ENCODE results near the gene SLC43A2. TPM values are rescaled to one million over a fixed set of nuclear protein-coding genes. Genes with fewer than 3 reads are reported as not detected.

Gene SLC43A2
- total and polyA plus RNA-seq, 10 of the 15 experiments (the other 5 are each of a cell fraction or from before 2014, with no cell fraction given) = 0.03 to 14.0 (median 5.3) TPM

DNA sequence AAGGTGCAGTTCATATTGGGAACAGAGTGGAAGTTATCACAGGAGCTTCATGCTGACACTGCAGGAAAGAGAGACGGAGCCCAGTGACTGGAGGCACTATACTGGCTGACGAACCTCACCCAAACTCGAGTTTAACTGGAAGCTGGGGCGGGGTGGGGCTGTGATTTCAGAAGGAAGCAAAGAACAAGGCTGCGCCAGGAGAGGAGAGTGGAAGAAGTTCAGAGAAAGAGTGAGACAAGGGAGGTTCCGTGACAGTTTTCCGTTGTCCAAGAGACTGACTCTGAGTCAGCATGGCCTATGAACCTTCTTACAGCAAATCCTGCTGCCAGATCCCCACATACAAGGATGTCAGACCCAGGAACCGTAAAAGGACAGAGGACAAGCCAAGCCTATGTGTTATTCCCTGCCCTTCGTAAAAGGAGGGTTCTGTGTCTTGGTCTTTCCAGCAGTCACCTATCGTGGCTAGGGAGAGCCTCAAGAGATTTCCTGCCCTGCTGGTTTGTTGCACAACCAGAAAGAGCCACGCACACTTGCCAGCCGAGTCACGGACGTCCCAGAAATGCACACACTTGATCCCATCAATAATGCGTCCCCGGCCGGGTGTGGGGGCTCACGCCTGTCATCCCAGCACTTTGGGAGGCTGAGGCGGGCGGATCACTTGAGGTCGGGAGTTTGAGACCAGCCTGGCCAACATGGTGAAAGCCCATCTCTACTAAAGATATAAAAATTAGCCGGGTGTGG lies 71.1 kb downstream of the SLC43A2 start:
- ChIA-PET POLR2A (no interaction called here), SMC1A (ENCODE audit: uncharacterized antibody, unreplicated experiment) (interaction anchor here (0.7 to 1.4 kb wide), 2 partner anchors 17 to 24 kb away, joined by 3 read pairs; no protein-coding TSS in a partner anchor), CTCF (no interaction called here), RAD21 (ENCODE audit: unreplicated experiment) (interaction anchor here (0.5 kb wide), 1 partner anchor 733 kb away, joined by 4 read pairs; no protein-coding TSS in a partner anchor)
- Histone ChIP-seq H3K36me3 (ENCODE audit: control insufficient read depth in 2 of 2, insufficient read depth in 2 of 2, low read length in 1 of 2) (peaks cover 2 to 9% of the 10 kb centered on the region in 2 experiments; a peak in 3 of 4 replicates), H3K27ac (ENCODE audit: control insufficient read depth, insufficient read depth) (no peak overlapping the region), H3K9ac (ENCODE audit: control insufficient read depth, insufficient read depth, low read length) (no peak overlapping the region), H2AFZ (ENCODE audit: control insufficient read depth, low read depth, low read length) (no peak overlapping the region), H3K79me2 (ENCODE audit: control insufficient read depth, insufficient read depth, low read length) (peaks cover 58% of the 10 kb centered on the region), H3K9me3 (replicated peaks; ENCODE audit: control insufficient read depth, insufficient read depth, low read length) (no peaks in the 10 kb centered on the region), H3K4me3 (no peak overlapping the region), H4K20me1 (ENCODE audit: control insufficient read depth, insufficient read depth) (peaks cover 6% of the 10 kb centered on the region; the same call in 1 of the 2 replicates), H3K4me2 (ENCODE audit: control insufficient read depth, insufficient read depth) (no peak overlapping the region), H3K27me3 (replicated peaks in 1 of 2; ENCODE audit: control insufficient read depth in 2 of 2, insufficient read depth in 2 of 2, low read length in 1 of 2) (no peaks in the 10 kb centered on the region), H3K4me1 (ENCODE audit: control insufficient read depth, insufficient read depth, low read length) (peaks cover 44% of the 10 kb centered on the region)
- no peak for DNase-seq (ENCODE audit: low read depth, low spot score)
- FAIRE-seq = no peak
- intact Hi-C loops (cut with micrococcal nuclease; ENCODE audit: unreplicated experiment) = no loop called here
- in situ Hi-C loops (cut with MboI) = no loop called here
- no peak for ATAC-seq
- BruUV-seq (replicated peaks) = no TSS peak
- TF ChIP-seq POU2F2 (IDR thresholded peaks at IDR 0.05; ENCODE audit: borderline replicate concordance, low read depth, low read length) (no peak), BMI1 (IDR thresholded peaks at IDR 0.05; ENCODE audit: borderline replicate concordance) (no peak), JUND (IDR thresholded peaks at IDR 0.05; ENCODE audit: low read depth, low read length) (no peak), NBN (IDR thresholded peaks at IDR 0.05) (no peak), TBL1XR1 (IDR thresholded peaks at IDR 0.05; ENCODE audit: low read depth, low read length) (no peak), HDAC2 (IDR thresholded peaks at IDR 0.05) (no peak), STAT3 (IDR thresholded peaks at IDR 0.05; ENCODE audit: low read depth, low read length) (no peak), MEF2B (IDR thresholded peaks at IDR 0.05; ENCODE audit: partially characterized antibody, poor library complexity, severe bottlenecking) (no peak), YBX1 (IDR thresholded peaks at IDR 0.05) (no peak), SUPT20H (IDR thresholded peaks at IDR 0.05; ENCODE audit: borderline replicate concordance, control insufficient read depth, low read depth, low read length) (no peak)
- TF ChIP-seq, protein P1, sequence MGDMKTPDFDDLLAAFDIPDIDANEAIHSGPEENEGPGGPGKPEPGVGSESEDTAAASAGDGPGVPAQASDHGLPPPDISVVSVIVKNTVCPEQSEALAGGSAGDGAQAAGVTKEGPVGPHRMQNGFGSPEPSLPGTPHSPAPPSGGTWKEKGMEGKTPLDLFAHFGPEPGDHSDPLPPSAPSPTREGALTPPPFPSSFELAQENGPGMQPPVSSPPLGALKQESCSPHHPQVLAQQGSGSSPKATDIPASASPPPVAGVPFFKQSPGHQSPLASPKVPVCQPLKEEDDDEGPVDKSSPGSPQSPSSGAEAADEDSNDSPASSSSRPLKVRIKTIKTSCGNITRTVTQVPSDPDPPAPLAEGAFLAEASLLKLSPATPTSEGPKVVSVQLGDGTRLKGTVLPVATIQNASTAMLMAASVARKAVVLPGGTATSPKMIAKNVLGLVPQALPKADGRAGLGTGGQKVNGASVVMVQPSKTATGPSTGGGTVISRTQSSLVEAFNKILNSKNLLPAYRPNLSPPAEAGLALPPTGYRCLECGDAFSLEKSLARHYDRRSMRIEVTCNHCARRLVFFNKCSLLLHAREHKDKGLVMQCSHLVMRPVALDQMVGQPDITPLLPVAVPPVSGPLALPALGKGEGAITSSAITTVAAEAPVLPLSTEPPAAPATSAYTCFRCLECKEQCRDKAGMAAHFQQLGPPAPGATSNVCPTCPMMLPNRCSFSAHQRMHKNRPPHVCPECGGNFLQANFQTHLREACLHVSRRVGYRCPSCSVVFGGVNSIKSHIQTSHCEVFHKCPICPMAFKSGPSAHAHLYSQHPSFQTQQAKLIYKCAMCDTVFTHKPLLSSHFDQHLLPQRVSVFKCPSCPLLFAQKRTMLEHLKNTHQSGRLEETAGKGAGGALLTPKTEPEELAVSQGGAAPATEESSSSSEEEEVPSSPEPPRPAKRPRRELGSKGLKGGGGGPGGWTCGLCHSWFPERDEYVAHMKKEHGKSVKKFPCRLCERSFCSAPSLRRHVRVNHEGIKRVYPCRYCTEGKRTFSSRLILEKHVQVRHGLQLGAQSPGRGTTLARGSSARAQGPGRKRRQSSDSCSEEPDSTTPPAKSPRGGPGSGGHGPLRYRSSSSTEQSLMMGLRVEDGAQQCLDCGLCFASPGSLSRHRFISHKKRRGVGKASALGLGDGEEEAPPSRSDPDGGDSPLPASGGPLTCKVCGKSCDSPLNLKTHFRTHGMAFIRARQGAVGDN (IDR thresholded peaks at IDR 0.05) = no peak
- TF ChIP-seq, protein P2, sequence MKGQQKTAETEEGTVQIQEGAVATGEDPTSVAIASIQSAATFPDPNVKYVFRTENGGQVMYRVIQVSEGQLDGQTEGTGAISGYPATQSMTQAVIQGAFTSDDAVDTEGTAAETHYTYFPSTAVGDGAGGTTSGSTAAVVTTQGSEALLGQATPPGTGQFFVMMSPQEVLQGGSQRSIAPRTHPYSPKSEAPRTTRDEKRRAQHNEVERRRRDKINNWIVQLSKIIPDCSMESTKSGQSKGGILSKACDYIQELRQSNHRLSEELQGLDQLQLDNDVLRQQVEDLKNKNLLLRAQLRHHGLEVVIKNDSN (IDR thresholded peaks at IDR 0.05; ENCODE audit: borderline replicate concordance, extremely low read length, insufficient read depth, low read depth, low read length) = no peak
- TF ChIP-seq, protein P3, sequence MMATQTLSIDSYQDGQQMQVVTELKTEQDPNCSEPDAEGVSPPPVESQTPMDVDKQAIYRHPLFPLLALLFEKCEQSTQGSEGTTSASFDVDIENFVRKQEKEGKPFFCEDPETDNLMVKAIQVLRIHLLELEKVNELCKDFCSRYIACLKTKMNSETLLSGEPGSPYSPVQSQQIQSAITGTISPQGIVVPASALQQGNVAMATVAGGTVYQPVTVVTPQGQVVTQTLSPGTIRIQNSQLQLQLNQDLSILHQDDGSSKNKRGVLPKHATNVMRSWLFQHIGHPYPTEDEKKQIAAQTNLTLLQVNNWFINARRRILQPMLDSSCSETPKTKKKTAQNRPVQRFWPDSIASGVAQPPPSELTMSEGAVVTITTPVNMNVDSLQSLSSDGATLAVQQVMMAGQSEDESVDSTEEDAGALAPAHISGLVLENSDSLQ (IDR thresholded peaks at IDR 0.05) = no peak
- 97% methylated on average over 21 of the region's 22 CpGs for WGBS (ENCODE audit: insufficient coverage, insufficient replicate concordance, low lambda C conversion rate, missing lambda C conversion rate)

Measured in GM12878 (cell line).